NCI-H146 treated with DMSO at 0.1 percent for 48 hours (cell line): Measurements from ENCODE around the gene ZSCAN10.

Experiments
- DNase-seq: peaks from one replicate; lab custom pipeline; 2025; ENCODE audit not compliant: unreplicated experiment; lab: John Stamatoyannopoulos, UW

The ZSCAN10 gene

DNA sequence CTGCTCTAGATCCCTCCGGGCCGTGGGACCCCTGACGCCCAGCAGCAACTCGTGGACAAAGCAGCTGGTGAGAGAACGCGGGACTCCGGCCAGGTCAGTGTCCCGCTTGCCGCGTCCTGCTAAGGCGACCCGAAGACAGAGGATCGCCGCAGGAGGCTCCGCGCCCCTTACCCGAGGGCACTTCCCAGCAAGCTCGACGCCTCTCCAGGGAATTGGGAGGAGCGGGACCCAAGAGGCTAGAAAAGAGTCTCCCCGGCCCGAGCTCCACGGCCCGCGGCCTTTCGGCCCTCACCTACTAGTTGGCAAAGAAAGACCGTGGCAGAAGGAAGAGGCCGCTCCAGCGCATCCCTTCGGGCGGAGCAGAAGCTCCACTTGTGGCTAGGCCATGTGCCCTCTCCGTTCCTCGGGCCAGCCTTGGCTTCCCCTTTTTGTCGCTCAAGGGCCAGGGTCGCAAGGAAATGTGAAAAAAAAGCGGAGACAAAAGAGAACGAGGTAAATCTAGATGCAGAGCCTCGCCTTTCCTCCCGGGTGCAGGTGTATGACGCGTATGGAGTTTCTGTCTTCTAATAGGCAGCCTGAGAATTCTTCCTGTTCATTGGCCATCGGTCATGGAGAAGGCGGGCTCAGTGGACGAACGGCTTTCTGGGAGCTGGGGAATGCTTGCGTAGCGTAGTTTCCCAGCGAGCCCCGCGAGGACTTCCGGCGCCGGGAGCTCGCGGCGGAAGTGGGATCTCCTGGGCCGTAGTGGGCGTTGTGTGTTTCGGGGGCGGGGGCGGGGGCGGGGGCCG is 35.4 kb upstream of the ZSCAN10 start, which contains the start of gene ZNF213:
Gene ZNF213 (plus strand): TSS at position 692 of the 788 bp plus-strand sequence. CDS start 2,252 bp downstream, outside the sequence.
- peak; percentile 99 for DNase-seq

- no peak for DNase-seq
These were observed 34.8 kb upstream of the ZSCAN10 start for GRCh38 chr16:3133844-3134243.

DNA sequence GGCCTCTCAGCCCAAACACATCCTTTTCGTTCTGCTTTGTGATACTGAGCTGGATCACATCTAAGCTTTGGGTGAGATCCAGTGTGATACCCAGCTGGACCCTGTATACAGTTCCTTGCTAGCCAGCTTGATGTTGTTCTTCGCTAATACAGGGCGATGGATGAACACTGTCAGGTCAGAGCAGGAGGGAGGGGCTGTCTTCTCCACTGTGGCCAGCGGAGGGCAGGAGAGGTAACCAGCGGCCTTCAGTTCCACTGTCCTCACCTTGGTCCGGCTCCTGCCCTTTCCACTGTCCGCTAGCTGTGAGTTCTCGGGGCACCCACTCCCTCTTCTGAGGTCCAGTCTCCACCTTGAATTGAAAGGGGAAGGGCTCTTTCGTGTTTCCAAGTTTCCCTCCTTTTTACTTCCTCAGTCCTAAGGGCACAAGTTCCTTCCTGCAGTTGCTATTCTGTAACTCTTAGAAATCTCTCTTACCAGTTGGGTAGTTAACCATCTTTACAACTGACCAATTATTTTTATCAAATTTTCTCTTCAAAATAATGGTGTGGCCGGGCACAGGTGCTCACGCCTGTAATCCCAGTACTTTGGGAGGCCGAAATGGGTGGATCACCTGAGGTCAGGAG is 32.8 kb upstream of the ZSCAN10 start:
- peak; percentile 25 for DNase-seq

DNA sequence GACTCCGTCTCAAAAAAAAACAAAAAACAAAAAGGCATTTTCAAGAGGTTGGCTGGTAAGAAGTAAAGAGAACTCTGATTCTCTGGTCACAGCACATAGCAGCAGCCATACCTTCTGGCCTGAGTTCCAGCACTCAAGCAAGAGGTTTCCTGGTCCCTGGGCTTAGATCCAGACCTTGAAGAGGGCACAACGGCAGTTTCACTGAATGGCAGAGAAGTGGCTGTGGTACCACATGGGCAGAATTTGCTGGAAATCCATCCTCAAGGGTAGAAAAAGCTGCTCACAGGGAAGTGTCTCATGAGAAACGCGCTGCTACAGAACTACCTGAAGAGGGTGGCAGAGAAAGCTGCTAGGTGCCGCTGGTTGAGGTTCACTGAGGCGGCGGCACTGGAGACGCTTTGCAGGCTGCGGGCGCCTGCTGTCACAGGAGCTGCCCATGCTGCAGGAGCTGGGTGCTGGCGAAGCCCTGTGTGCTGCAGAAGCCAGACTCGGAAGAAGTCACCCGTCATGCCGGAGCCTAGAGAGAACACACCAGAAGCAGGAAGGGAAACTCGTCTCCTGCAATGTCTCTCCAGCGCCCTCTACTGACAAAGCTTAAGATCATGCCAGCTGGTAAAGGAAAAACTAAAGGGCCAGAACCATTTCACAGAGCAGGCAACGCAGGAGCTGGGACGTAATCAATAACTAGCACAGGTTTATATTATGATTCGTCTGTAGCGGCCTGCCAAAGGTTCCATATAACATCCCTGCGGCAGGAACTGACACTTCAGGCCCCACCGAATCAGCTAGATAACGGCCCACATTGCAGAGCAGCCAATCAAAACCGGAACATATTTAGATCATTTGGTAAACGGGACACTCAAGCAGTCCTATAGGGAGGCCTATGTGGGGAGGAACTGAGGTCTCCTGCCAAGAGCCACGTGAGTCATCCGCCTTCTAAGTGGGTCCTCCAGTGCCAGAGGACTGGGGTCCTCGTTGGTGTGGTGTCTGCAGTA is 30.3 kb upstream of the ZSCAN10 start:
- DNase-seq: peak; percentile 78

GRCh38 chr16:3127745-3128144 is 28.7 kb upstream of the ZSCAN10 start:
- peak; percentile 94 for DNase-seq

- peak; percentile 97 for DNase-seq
These were observed 25.1 kb upstream of the ZSCAN10 start for GRCh38 chr16:3123986-3124886.

DNA sequence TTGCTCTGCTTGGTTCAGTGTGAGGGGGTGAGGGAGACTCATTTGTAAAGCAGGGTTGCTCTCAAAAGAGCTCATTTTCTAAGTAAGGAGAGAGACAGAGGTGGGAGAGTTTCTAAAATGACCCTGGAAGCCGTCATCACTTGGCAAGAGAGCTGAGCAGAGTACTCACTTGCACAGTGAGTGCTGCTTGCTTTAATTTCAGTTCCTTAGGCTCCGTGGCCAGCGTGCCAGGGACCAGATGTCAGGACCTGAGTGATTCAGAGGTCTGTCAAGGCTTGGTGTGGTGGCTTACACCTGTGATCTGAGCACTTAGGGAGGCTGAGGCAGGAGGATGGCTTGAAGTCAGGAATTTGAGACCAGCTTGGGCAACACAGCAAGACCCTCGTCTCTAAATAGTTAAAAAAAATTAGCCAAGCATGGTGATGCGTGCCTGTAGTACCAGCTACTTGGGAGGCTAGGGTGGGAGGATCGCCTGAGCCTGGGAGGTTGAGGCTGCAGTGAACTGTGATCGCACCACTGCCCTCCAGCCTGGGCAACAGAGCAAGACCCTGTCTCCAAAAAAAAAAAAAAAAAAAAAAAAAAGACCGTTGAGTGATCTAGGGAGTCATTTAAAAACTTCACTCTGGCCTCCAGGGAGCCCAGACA is 24.0 kb upstream of the ZSCAN10 start:
- no peak for DNase-seq

- DNase-seq: no peak
These were observed 22.9 kb upstream of the ZSCAN10 start for GRCh38 chr16:3121851-3122467.

DNA sequence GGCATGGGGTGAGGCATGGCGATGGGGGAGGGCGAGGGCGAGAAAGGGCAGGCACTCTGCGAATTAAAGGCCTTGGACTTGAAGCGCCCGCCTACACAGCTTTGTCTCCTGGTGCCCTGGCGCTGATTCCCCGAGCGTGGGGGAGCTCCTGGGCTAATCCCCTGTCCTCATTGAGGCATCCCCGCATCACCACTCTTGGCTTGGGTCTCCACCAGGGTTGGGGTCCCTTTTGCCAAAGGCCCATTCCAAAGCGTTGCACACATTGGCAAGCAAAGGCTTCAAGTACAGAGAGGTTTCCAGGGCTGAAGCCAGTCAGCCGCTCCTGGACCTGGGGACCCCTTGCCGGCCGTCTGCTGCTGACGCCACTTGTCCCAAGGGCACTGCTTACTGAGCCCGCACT is 21.3 kb upstream of the ZSCAN10 start:
- no peak for DNase-seq

DNA sequence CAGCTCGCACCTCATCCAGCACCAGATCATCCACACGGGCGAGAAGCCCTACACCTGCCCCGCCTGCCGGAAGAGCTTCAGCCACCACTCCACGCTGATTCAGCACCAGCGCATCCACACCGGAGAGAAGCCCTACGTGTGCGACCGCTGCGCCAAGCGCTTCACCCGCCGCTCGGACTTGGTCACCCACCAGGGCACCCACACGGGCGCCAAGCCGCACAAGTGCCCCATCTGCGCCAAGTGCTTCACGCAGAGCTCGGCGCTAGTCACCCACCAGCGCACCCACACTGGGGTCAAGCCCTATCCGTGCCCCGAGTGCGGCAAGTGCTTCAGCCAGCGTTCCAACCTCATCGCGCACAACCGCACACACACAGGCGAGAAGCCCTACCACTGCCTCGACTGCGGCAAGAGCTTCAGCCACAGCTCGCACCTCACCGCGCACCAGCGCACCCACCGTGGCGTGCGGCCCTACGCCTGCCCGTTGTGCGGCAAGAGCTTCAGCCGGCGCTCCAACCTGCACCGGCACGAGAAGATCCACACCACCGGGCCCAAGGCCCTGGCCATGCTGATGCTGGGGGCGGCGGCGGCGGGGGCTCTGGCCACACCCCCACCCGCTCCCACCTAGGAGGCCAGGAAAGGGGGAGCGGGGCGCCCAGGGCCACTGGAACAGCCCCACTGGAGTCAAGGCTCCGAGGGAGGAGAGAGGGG is 20.8 kb upstream of the ZSCAN10 start:
- DNase-seq: no peak

GRCh38 chr16:3119286-3119685 is 20.2 kb upstream of the ZSCAN10 start:
- DNase-seq: no peak

GRCh38 chr16:3118846-3119245 is 19.8 kb upstream of the ZSCAN10 start:
- DNase-seq: no peak

- no peak for DNase-seq
These were observed 19.2 kb upstream of the ZSCAN10 start for GRCh38 chr16:3118204-3118790.

GRCh38 chr16:3115561-3115960 is 16.5 kb upstream of the ZSCAN10 start:
- DNase-seq: no peak

DNA sequence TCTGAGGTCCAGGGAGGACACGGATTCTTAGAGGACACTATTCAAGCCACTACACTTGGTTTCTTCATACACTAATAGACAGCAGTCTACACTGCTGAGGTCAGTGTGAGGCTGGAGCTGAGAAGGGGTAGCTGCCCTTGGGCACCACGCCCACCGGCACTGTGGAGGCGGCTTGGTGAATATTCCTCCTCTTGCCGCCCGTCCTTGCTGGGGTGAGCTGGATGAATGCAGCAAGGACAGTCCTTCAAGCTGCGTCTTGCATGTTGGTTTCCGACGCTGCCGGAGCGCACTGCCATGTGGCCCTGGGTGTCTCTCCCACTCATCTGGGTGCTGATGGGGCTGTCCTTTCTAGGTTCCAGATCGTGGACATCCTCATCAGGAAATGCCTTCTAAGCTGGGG is 15.9 kb upstream of the ZSCAN10 start:
- no peak for DNase-seq

GRCh38 chr16:3113765-3114479 is 14.8 kb upstream of the ZSCAN10 start:
- DNase-seq: no peak

DNA sequence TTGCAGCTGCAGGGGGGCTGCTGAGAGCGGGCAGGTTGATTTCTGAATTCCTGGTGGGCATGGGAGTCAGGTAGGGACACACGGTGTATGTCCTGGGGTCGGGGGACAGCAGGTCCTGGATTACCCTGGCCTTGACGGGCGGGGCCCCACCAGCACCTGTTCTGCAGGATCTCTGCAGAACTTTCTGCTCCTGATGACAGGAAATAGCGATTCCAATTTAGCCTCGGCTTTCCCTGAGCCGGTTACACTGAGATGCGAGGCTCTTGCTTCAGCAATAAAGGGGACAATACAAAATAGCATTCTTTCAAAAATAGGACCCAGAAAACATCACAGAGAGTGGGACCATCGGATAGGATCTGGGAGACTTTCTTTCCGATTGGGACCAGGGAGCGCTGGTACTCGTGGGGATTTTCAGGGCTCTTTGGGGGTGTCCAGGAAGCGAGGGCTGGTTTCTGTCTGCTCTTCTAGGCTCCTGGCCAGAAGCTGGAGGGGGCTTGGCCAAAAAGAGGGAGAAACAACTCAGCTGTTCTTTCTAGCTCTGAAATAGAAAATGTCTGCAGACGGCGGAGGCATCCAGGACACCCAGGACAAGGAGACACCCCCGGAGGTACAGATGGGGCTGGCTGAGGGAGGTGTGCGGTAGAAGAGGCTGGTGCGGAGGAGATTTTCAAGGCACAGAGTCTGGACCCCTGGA is 13.9 kb upstream of the ZSCAN10 start:
- no peak for DNase-seq
